Parathyroid adenoma (tissue), 2 donors: ENCODE data around the gene KIAA0753.

Experiments
- H2AFZ ChIP-seq: fragments of 300-600 bp; sonication (generic); one replicate; pipeline ENCODE4 v1.7.0; 2017; ENCODE audit warnings: antibody characterized with exemption, mild to moderate bottlenecking
- H3K27ac ChIP-seq: fragments of 300-600 bp; sonication (generic); one replicate; pipeline ENCODE4 v1.7.0; 2017
- H3K27me3 ChIP-seq: fragments of 300-600 bp; sonication (generic); one replicate; pipeline ENCODE4 v1.7.0; 2017; ENCODE audit warnings: low read length; ENCODE audit not compliant: control insufficient read depth, insufficient read depth
- H3K36me3 ChIP-seq: fragments of 300-600 bp; sonication (generic); one replicate; pipeline ENCODE4 v1.7.0; 2017; ENCODE audit warnings: low read length; ENCODE audit not compliant: control insufficient read depth, insufficient read depth
- H3K4me1 ChIP-seq: fragments of 300-600 bp; sonication (generic); one replicate; pipeline ENCODE4 v1.7.0; 2017; ENCODE audit warnings: control low read depth
- H3K4me2 ChIP-seq: fragments of 300-600 bp; sonication (generic); one replicate; pipeline ENCODE4 v1.7.0; 2017; ENCODE audit warnings: low read length
- H3K4me3 ChIP-seq: fragments of 300-600 bp; sonication (generic); one replicate; pipeline ENCODE4 v1.7.0; 2017; ENCODE audit warnings: low read depth, low read length
- H3K79me2 ChIP-seq: fragments of 300-600 bp; sonication (generic); one replicate; pipeline ENCODE4 v1.7.0; 2017; ENCODE audit warnings: control low read depth
- H3K9ac ChIP-seq: fragments of 300-600 bp; sonication (generic); one replicate; pipeline ENCODE4 v1.7.0; 2017; ENCODE audit warnings: mild to moderate bottlenecking
- H3K9me3 ChIP-seq: fragments of 300-600 bp; sonication (generic); one replicate; pipeline ENCODE4 v1.7.0; 2017; ENCODE audit warnings: low read length; ENCODE audit not compliant: control insufficient read depth
- TF ChIP-seq, protein P1 (sequence below): fragments of 300-600 bp; sonication (generic); IDR thresholded peaks from one replicate; pipeline ENCODE4 v1.7.0; 2017; ENCODE audit warnings: antibody characterized with exemption, mild to moderate bottlenecking
- donor health status: primary hyperparathyroidism.

The KIAA0753 gene

DNA sequence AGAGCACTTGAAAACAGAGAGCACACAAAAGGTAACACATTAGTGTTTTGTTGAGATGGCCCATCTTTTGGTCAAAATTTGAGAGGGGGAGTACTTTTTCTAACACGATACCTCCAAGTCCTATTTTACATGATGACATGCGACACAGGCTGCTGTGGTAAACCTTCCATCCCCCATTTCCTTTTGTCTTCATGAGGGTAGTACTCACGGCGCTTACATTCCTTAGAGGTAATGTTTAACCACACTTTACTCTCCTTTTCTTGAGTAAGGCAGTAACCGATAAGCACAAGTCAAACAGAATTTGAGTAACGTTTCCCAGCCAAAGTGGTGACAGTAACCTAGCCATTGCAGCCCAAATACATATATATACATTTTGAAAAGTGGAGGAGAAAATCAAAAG lies 48.3 kb downstream of the KIAA0753 start:
- Histone ChIP-seq H3K4me2 (no peak overlapping the region), H3K36me3 (no peaks in the 10 kb centered on the region), H3K9ac (no peak overlapping the region), H3K9me3 (no peaks in the 10 kb centered on the region), H3K79me2 (no peaks in the 10 kb centered on the region), H3K4me1 (no peaks in the 10 kb centered on the region), H3K27ac (no peak overlapping the region), H3K4me3 (no peak overlapping the region), H2AFZ (no peak overlapping the region), H3K27me3 (no peaks in the 10 kb centered on the region)
- TF ChIP-seq, protein P1, sequence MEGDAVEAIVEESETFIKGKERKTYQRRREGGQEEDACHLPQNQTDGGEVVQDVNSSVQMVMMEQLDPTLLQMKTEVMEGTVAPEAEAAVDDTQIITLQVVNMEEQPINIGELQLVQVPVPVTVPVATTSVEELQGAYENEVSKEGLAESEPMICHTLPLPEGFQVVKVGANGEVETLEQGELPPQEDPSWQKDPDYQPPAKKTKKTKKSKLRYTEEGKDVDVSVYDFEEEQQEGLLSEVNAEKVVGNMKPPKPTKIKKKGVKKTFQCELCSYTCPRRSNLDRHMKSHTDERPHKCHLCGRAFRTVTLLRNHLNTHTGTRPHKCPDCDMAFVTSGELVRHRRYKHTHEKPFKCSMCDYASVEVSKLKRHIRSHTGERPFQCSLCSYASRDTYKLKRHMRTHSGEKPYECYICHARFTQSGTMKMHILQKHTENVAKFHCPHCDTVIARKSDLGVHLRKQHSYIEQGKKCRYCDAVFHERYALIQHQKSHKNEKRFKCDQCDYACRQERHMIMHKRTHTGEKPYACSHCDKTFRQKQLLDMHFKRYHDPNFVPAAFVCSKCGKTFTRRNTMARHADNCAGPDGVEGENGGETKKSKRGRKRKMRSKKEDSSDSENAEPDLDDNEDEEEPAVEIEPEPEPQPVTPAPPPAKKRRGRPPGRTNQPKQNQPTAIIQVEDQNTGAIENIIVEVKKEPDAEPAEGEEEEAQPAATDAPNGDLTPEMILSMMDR: no peak

DNA sequence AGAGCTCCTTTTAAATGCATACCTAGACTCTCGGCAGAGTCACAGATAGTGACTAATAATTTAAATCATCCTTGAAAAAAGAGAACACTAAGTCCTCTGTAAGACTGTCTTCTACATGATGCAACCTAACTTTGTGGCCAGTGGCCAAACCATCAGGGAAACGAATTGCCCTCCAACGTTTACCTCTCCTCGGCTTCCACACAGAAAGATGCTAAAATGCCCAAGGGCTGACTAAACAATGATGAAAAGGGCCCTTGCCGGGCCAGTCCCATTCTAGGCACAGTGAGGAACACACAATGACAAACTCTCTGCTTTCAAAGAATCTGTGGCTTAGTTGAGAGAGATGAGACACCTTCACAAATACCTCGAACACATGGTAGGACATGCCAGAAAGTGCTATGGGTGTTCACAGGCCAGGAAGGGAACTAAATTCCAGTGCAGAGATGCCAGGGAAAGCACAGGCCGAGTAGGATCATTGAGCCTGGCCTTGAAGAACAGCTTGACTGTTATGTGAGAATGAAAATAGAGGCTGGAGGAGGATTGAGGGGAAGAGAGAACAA lies 48.8 kb downstream of the KIAA0753 start:
- TF ChIP-seq, protein P1: no peak
- Histone ChIP-seq H3K27me3 (no peaks in the 10 kb centered on the region), H3K4me3 (no peak overlapping the region), H3K27ac (no peak overlapping the region), H3K9me3 (no peaks in the 10 kb centered on the region), H3K9ac (no peak overlapping the region), H2AFZ (no peak overlapping the region), H3K4me1 (no peaks in the 10 kb centered on the region), H3K4me2 (no peak overlapping the region), H3K36me3 (no peaks in the 10 kb centered on the region), H3K79me2 (no peaks in the 10 kb centered on the region)

DNA sequence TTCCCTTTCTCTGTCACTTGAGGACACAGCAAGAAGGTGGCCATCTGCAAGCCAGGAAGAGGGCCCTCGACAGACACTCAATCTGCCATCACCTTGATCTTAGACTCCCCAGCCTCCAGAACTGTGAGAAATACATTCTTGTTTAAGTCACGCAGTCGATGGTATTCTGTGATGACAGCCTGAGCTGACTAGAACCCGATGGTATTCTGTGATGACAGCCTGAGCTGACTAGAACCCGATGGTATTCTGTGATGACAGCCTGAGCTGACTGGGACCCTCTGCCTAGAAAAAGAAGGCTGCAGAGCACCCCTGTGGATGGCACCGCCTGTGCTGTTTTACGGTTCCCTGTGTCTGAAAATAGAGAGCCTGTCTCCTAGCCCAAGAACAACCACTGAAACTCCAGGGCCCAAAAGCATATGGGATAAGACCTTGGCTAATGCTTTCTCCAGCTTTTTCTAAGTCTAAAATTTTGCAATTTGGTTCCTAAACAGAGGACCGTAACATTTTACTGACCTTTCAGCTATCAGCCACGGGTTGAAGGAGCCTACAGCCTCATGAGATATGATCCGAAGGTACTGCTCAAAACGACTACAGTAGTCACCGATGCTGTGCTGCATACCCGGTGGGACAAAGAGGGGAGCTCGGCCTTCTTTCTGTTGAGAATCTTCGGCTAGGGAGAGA lies 51.1 kb downstream of the KIAA0753 start:
- Histone ChIP-seq H3K4me1 (no peaks in the 10 kb centered on the region), H3K27ac (no peak overlapping the region), H3K4me3 (no peak overlapping the region), H2AFZ (no peak overlapping the region), H3K79me2 (no peaks in the 10 kb centered on the region), H3K4me2 (no peak overlapping the region), H3K9ac (no peak overlapping the region), H3K36me3 (no peaks in the 10 kb centered on the region), H3K27me3 (no peaks in the 10 kb centered on the region), H3K9me3 (no peaks in the 10 kb centered on the region)
- TF ChIP-seq, protein P1: no peak

DNA sequence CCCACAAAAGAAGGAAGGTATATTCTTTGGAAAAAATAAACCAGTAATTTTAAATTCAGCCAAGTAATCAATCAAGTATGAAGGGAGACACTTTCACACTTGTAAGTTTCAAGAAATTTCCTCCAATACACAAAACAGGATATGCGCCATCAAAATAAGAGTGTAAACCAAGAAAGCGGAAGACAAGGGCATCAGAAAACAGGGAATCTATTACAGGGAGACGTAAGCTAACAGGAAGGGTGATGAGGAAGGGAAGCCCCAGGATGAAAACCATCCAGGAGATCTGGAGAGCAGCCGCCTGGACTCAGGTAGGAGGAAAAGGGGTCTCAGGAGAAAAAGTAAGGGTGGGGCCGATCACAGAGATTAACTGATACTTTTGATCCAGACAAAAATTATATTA lies 52.3 kb downstream of the KIAA0753 start:
- Histone ChIP-seq H3K79me2 (no peaks in the 10 kb centered on the region), H3K36me3 (peaks cover 3% of the 10 kb centered on the region), H3K9me3 (no peaks in the 10 kb centered on the region), H3K4me1 (no peaks in the 10 kb centered on the region), H3K27ac (no peak overlapping the region), H3K4me2 (no peak overlapping the region), H2AFZ (no peak overlapping the region), H3K9ac (no peak overlapping the region), H3K4me3 (no peak overlapping the region), H3K27me3 (no peaks in the 10 kb centered on the region)
- TF ChIP-seq, protein P1: no peak

DNA sequence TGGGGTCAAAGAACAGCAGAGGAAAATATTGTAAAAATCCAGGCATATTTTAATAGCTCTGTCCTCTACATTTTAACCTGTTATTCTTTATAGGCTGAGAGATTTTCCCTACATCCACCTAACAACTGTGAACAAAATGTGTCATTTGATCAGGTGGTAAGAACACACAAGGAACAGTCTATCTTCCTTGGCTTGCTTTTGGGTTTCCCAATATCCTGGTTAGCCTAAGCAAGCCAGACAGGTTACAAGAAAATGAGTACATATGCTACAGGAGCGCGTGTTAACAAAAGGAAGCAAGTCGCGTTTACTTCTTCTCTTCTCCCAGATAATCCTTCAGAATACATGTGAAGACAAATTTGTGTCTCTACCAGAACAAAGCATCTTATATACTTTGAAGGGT lies 53.2 kb downstream of the KIAA0753 start:
- no peak overlapping the region for H3K27ac ChIP-seq
- H3K79me2 ChIP-seq: no peaks in the 10 kb centered on the region
- H2AFZ ChIP-seq: no peak overlapping the region
- no peaks in the 10 kb centered on the region for H3K27me3 ChIP-seq
- no peaks in the 10 kb centered on the region for H3K9me3 ChIP-seq
- TF ChIP-seq, protein P1: no peak
- H3K36me3 ChIP-seq: peaks cover 3% of the 10 kb centered on the region
- H3K4me3 ChIP-seq: no peak overlapping the region
- H3K4me1 ChIP-seq: no peaks in the 10 kb centered on the region
- H3K4me2 ChIP-seq: no peak overlapping the region
- no peak overlapping the region for H3K9ac ChIP-seq
